C4-2B (cell line): ENCODE measurements around the gene KRT82.

ENCODE experiments used
- H3K27ac ChIP-seq: fragments of 450-650 bp; 2 replicates; pipeline ENCODE4 v1.5.1; 2017
- ZFX ChIP-seq: fragments of 450-650 bp; IDR thresholded peaks from 2 replicates; pipeline ENCODE4 v1.6.1; 2017
- TF ChIP-seq, protein P1 (sequence below): fragments of 450-650 bp; conservative IDR thresholded peaks from 2 replicates; pipeline ENCODE4 v1.5.1; 2017; ENCODE audit warnings: mild to moderate bottlenecking

Gene KRT82

DNA sequence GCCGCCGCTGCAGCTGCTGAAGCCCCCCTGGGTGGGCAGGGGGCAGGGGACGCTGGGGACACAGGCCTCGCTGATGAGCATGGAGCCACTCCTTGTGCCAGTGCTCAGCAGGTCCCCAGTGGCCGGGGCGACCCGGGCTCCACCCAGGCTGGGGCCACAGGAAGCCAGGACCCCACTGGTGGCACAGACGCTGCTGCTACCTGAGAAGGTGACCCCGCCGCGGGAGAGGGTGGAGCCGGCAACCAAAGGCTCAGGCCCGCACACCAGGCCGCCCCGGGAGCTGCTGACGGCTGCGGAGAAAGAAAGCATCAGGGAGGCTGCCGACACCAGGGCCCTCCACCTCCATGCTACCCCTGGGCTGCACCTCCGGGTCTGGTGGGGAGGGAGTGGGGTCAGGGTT, 28.0 kb downstream of the KRT82 start:
- TF ChIP-seq ZFX = no peak
- TF ChIP-seq, protein P1, sequence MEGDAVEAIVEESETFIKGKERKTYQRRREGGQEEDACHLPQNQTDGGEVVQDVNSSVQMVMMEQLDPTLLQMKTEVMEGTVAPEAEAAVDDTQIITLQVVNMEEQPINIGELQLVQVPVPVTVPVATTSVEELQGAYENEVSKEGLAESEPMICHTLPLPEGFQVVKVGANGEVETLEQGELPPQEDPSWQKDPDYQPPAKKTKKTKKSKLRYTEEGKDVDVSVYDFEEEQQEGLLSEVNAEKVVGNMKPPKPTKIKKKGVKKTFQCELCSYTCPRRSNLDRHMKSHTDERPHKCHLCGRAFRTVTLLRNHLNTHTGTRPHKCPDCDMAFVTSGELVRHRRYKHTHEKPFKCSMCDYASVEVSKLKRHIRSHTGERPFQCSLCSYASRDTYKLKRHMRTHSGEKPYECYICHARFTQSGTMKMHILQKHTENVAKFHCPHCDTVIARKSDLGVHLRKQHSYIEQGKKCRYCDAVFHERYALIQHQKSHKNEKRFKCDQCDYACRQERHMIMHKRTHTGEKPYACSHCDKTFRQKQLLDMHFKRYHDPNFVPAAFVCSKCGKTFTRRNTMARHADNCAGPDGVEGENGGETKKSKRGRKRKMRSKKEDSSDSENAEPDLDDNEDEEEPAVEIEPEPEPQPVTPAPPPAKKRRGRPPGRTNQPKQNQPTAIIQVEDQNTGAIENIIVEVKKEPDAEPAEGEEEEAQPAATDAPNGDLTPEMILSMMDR = no peak
- no peak overlapping the region for H3K27ac ChIP-seq

DNA sequence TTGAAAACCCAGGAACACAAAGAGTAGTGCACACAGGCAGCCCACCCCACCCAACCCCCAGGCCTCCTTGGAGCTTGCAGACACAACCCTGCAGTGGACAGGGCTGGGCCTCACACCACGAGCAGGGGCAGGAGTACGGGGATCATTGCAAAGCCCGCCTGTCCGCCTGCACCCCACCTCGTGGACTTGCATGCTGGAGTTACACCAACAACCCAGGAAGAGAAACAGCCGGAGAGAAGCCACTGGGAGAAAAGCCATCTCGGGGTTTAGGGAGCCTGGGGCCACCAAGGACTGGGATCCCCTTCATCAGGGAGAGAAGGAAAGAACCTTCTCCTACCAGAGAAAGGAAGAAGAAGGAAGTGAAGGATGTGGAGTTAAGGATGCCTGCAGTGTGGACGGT, 28.9 kb downstream of the KRT82 start:
- TF ChIP-seq ZFX = no peak
- TF ChIP-seq, protein P1 = no peak
- H3K27ac ChIP-seq = no peak overlapping the region

DNA sequence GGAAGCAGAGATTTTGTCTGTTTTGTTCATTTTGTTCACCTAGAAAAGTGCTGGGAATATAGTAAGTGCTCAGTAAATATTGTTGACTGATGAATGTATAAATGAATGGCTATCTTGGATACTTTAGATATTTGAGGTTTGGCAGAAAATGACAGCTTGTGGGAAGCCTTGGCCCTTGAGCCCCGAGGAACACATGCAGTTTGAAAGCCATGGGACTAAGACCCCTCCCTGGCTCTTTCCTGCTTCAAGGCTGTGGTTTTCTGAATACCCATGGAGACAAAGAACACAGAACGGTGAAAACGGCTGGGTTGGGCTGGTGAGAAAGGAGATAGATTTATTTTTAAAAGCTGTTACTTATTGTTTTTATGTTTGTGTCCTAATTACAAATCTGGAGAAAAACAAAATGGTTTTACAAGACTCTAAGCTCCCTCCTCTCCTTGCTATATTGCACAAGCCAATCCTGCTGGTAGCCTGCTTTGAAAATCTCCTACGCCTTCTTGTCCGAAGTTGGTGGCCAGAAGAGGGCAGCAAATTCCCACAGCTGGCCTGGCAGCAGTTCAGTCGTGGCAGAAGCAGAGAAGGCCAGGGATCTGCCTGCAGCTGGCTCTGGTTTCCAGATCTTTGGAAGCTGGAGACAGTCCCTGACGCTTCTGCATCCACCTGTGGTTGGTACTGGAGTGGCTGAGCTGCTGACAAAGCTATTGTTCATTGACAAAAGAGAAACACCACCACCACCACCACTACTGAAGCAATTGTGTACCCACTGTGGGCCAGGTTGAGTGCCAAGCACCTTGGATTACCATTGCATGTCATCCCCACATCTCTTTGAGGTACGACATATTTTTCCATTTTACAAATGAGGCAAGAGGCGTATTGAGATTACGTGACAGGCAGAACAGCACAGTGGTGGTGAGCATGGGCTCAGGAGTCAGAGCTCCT, 33.6 kb downstream of the KRT82 start:
- no peak overlapping the region for H3K27ac ChIP-seq
- TF ChIP-seq, protein P1 = peak; percentile 94
- no peak for TF ChIP-seq ZFX

DNA sequence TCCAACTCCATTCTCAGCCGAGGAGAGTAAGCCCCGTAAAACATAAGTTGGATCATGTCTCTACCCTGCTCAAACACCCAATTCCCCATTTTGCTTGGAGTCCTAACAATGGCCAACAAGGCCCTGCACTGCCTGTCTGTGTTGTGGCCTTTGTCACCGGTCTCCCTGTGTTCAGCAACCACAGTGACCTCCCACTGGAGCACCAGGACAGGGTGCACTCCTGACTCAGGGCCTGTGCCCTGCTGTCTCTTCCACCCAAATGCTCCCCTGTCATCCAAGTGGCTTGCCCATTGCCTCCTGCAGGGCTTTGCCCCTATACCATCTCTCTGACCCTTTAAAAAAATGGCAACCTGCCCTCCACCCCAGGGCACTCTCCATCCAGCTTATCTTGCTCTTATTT, 34.4 kb downstream of the KRT82 start:
- no peak for TF ChIP-seq ZFX
- TF ChIP-seq, protein P1 = no peak
- no peak overlapping the region for H3K27ac ChIP-seq

DNA sequence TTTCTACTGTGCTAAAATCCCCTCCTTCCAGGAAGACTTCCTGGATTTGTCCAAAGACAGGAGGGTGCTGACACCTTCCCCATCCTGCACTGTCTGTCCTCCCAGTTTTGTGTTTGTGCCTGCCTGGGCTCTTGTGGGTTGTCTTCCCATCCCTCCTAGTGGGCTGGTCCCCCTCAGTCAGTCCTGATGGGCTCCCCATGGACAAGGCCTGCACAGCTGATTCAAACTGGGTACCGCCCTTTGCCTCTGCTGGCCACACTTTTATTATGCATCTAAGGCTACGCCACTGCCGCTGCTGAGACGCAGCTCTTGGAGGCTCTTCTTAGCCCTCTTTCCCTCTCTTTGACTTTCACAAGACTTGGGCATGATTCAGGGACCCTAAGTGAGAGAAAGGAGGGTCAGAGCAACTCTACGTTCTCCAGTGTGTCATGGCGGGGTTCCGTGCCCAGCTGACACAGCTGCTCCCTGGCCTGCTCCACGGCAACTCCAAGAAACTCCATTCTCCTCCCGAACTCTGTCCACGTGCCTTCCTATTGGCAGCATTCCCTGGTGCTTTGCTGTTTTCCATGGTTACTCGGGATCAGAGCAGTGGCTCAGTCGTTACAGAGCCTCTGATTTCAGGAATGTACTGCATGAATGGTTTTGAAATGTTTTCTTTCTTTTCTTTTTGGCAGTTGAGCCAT, 35.1 kb downstream of the KRT82 start:
- TF ChIP-seq, protein P1 = no peak
- no peak for TF ChIP-seq ZFX
- no peak overlapping the region for H3K27ac ChIP-seq

DNA sequence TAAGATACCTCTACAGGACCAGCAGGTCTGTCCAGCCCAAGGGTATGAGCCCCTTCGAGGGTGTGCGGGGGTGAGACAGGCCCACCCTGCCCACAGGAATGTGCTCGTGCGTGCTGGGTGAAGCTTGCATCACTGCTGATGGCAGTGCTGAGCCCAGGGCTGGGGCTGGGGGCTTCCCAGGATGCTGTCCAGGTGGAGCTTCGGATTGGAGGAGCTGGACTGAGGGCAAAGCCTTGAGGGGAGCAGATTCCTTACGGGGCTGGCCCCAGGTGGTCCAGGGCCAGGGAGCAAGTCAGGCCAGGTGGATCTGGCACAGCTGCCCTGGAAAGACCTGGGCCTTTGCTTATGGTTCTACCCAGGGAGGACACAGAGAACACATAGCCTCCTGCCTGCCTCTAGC, 36.3 kb downstream of the KRT82 start:
- no peak for TF ChIP-seq ZFX
- TF ChIP-seq, protein P1 = no peak
- no peak overlapping the region for H3K27ac ChIP-seq

DNA sequence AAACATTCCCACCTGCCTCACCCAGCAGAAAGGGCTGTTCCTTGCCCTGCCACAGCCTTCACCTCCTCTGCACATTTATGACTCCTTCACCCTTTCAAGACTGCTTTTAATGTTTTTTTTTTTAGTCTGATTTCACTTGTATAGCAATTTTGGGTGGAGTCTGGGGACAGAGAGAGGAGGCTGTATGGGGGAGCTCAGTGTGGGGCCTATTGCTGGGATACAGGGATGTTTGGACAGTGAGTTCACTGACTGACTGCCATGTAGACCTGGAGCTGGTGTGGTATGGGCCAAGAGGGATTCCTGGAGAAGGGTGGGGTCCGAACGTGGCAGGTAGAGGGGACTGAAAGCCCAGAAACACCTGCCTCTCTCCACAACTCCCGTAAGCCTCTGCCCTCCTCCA, 36.9 kb downstream of the KRT82 start:
- H3K27ac ChIP-seq = no peak overlapping the region
- TF ChIP-seq, protein P1 = no peak
- TF ChIP-seq ZFX = no peak
